Fibroblast of lung (primary cell): ENCODE measurements around the gene C2orf42.
"Not testable (repeated sequence)": the region's sequence is repeated elsewhere in the genome, so short reads cannot be mapped to it uniquely, and the experiment has no call there.

Experiments
- CTCF ChIP-seq, 2 donors: IDR thresholded peaks in 1 of 2; conservative IDR thresholded peaks in 1 of 2; 1 replicate in 1 of 2; 2 replicates in 1 of 2; pipeline ENCODE4 v1.5.1; 2011 to 2012; ENCODE audit warnings: low read length in 2 of 2, control low read depth in 1 of 2, inconsistent platforms in 1 of 2, low read depth in 1 of 2, mild to moderate bottlenecking in 1 of 2
- EZH2 ChIP-seq: IDR thresholded peaks from 2 replicates; pipeline ENCODE4 v1.5.1; 2012; ENCODE audit warnings: low read length, control low read depth, mild to moderate bottlenecking; ENCODE audit errors: missing control alignments

- not testable (repeated sequence) for TF ChIP-seq CTCF (conservative IDR thresholded peaks at IDR 0.05 in 1 of 2, IDR thresholded peaks at IDR 0.05 in 1 of 2; ENCODE audit: low read depth in 1 of 2, low read length in 2 of 2); EZH2
Observed at GRCh38 chr2:70102323-70102905, 88.4 kb downstream of the C2orf42 start.
